ENCODE results near the gene ZMYM1.
A peak's percentile ranks its signal among the peaks of the same experiment; 100 is the strongest.
"Not testable (repeated sequence)": the region's sequence is repeated elsewhere in the genome, so short reads cannot be mapped to it uniquely, and the experiment has no call there.

ZMYM1 gene

GRCh38 chr1:35076426-35076825 lies 2.8 kb upstream of the ZMYM1 start:
- not testable (repeated sequence) for DNase-seq

- DNase-seq, result peak in 1 of 2 donors; percentile 3
These were observed 1.1 kb downstream of the ZMYM1 start for GRCh38 chr1:35080171-35080854.

GRCh38 chr1:35085421-35085820 lies 6.2 kb downstream of the ZMYM1 start:
- no peak for DNase-seq

GRCh38 chr1:35097224-35097623 lies 18.0 kb downstream of the ZMYM1 start:
- no peak for DNase-seq

- no peak for DNase-seq
These were observed 31.9 kb downstream of the ZMYM1 start for GRCh38 chr1:35111106-35111505.

GRCh38 chr1:35112668-35113067 lies 33.5 kb downstream of the ZMYM1 start:
- no peak for DNase-seq

- DNase-seq, result no peak
These were observed 36.5 kb downstream of the ZMYM1 start for GRCh38 chr1:35115459-35116383.

- DNase-seq, result peak in 1 of 2 donors; percentile 6
These were observed 41.4 kb downstream of the ZMYM1 start for GRCh38 chr1:35120458-35121133.

- no peak for DNase-seq
These were observed 43.1 kb downstream of the ZMYM1 start for GRCh38 chr1:35122311-35122710.

- DNase-seq, result peak in 1 of 2 donors; percentile 20
These were observed 47.4 kb downstream of the ZMYM1 start for GRCh38 chr1:35126546-35126945.

- no peak for DNase-seq
These were observed 49.9 kb downstream of the ZMYM1 start for GRCh38 chr1:35129080-35129479.

GRCh38 chr1:35136780-35137179 lies 57.6 kb downstream of the ZMYM1 start:
- DNase-seq, result no peak

- not testable (repeated sequence) for DNase-seq
These were observed 58.4 kb downstream of the ZMYM1 start for GRCh38 chr1:35137590-35137989.

GRCh38 chr1:35142294-35142693 lies 63.1 kb downstream of the ZMYM1 start:
- DNase-seq, result not testable (repeated sequence)

GRCh38 chr1:35142728-35143127 lies 63.5 kb downstream of the ZMYM1 start:
- DNase-seq, result not testable (repeated sequence)

GRCh38 chr1:35143737-35144508 lies 64.7 kb downstream of the ZMYM1 start:
- no peak for DNase-seq

- not testable (repeated sequence) for DNase-seq
These were observed 66.8 kb downstream of the ZMYM1 start for GRCh38 chr1:35145892-35146549.

- DNase-seq, result no peak
These were observed 72.0 kb downstream of the ZMYM1 start for GRCh38 chr1:35151220-35151619.

- DNase-seq, result no peak
These were observed 85.7 kb downstream of the ZMYM1 start for GRCh38 chr1:35164893-35165292.

Data from inflammatory macrophage (primary cell).